Prostate gland (tissue), 2 donors: Measurements from ENCODE around the gene XCR1. TPM values are rescaled to one million over a fixed set of nuclear protein-coding genes. Genes with fewer than 3 reads are reported as not detected.

Experiments
- DNase-seq: peaks from one replicate; pipeline ENCODE4 v3.0.0-alpha.2; 2019; ENCODE audit warnings: low spot score
- H3K27ac ChIP-seq, 2 donors: fragments of 200-600 bp; sonication (generic); 2 replicates each; pipeline ENCODE4 v1.5.1; 2017 to 2019
- H3K27me3 ChIP-seq: fragments of 200-600 bp; sonication (generic); replicated peaks from 2 replicates; pipeline ENCODE4 v1.5.1; 2019; ENCODE audit not compliant: insufficient read depth
- H3K36me3 ChIP-seq, 2 donors: fragments of 200-600 bp; sonication (generic); 1 replicate in 1 of 2; 2 replicates in 1 of 2; pipeline versions ENCODE4 v1.5.1 to v1.8.1; 2017 to 2019
- H3K4me1 ChIP-seq: fragments of 200-600 bp; sonication (generic); replicated peaks from 2 replicates; pipeline ENCODE4 v1.5.1; 2019
- H3K4me3 ChIP-seq, 2 donors: fragments of 200-600 bp; sonication (generic); 2 replicates each; pipeline ENCODE4 v1.5.1; 2017 to 2019
- H3K9me3 ChIP-seq: fragments of 200-600 bp; sonication (generic); 2 replicates; pipeline ENCODE4 v1.5.1; 2017
- POLR2A ChIP-seq: fragments of 450-650 bp; IDR thresholded peaks from one replicate; pipeline ENCODE4 v1.6.1; 2016; ENCODE audit warnings: antibody characterized with exemption, mild to moderate bottlenecking
- POLR2AphosphoS5 ChIP-seq: sonication (generic); formaldehyde crosslinking; IDR thresholded peaks from one replicate; pipeline ENCODE4 v1.6.1; 2017; ENCODE audit warnings: antibody characterized with exemption
- WGBS: methylation state at CpG from one replicate; pipeline ENCODE4 v1.1.5; 2018; 5-methylcytosine and 5-hydroxymethylcytosine counted together
- intact Hi-C: fragments of 100-400 bp; cut with DNase I; formaldehyde crosslinking; loops from one replicate; pipeline ENCODE4 v1.14.2; 2022
- total RNA-seq, 2 donors: library from RNA; depleted of rRNA; stranded (reverse); fragments of >200 nt; gene quantifications; one replicate each; pipeline ENCODE4 v1.1.0, GENCODE V29; 2016
- TF ChIP-seq, protein P1 (sequence below), 4 experiments: fragments of 200-600 bp in 2 of 4; fragments of 450-650 bp in 2 of 4; sonication (generic) in 2 of 4; IDR thresholded peaks; 1 replicate in 3 of 4; 2 replicates in 1 of 4; pipeline ENCODE4 v1.5.1; 2016 to 2019; ENCODE audit warnings: antibody characterized with exemption in 4 of 4, mild to moderate bottlenecking in 2 of 4, moderate library complexity in 2 of 4

XCR1 gene
- total RNA-seq, 2 donors from 2014 or later: not detected

DNA sequence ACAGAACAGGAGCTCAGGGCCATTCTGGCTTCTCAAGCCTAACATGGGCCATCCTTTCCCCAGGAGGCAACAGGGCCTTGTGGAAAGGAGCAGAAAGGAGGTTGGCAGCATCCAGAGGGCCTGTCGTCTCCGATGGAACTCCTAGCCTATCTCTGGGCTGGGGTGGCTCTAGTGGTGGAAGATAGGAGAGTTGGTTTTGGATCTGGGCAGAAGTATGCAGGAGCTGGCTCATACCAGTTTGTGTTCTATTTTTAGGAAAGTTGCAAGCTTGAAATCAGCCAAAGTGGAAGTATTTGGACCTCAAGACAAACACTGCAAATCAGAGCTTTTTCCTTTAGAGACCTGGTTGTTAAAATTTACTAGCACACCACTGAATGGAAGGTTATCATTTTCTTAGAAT, 35.4 kb upstream of the XCR1 start:
- H3K4me1 ChIP-seq: no peaks in the 10 kb centered on the region
- H3K9me3 ChIP-seq: no peaks in the 10 kb centered on the region
- H3K4me3 ChIP-seq: no peak overlapping the region
- no peaks in the 10 kb centered on the region for H3K36me3 ChIP-seq
- H3K27ac ChIP-seq: no peak overlapping the region
- TF ChIP-seq POLR2A (no peak), POLR2AphosphoS5 (no peak)
- TF ChIP-seq, protein P1, sequence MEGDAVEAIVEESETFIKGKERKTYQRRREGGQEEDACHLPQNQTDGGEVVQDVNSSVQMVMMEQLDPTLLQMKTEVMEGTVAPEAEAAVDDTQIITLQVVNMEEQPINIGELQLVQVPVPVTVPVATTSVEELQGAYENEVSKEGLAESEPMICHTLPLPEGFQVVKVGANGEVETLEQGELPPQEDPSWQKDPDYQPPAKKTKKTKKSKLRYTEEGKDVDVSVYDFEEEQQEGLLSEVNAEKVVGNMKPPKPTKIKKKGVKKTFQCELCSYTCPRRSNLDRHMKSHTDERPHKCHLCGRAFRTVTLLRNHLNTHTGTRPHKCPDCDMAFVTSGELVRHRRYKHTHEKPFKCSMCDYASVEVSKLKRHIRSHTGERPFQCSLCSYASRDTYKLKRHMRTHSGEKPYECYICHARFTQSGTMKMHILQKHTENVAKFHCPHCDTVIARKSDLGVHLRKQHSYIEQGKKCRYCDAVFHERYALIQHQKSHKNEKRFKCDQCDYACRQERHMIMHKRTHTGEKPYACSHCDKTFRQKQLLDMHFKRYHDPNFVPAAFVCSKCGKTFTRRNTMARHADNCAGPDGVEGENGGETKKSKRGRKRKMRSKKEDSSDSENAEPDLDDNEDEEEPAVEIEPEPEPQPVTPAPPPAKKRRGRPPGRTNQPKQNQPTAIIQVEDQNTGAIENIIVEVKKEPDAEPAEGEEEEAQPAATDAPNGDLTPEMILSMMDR (IDR thresholded peaks at IDR 0.05): no peak
- intact Hi-C loops: no loop called here
- no peaks in the 10 kb centered on the region for H3K27me3 ChIP-seq
- 34% methylated on average over 2 of the region's 2 CpGs for WGBS
- DNase-seq: no peak

- Histone ChIP-seq H3K4me3 (no peak overlapping the region), H3K36me3 (no peaks in the 10 kb centered on the region), H3K4me1 (no peaks in the 10 kb centered on the region), H3K27me3 (no peaks in the 10 kb centered on the region), H3K9me3 (no peaks in the 10 kb centered on the region), H3K27ac (no peak overlapping the region)
- DNase-seq: no peak
- intact Hi-C loops: no loop called here
- TF ChIP-seq, protein P1 (IDR thresholded peaks at IDR 0.05): no peak
- TF ChIP-seq POLR2A (no peak), POLR2AphosphoS5 (no peak)
- 90% methylated on average over 3 of the region's 3 CpGs for WGBS
Observed at GRCh38 chr3:46061887-46062286, 34.6 kb upstream of the XCR1 start.

DNA sequence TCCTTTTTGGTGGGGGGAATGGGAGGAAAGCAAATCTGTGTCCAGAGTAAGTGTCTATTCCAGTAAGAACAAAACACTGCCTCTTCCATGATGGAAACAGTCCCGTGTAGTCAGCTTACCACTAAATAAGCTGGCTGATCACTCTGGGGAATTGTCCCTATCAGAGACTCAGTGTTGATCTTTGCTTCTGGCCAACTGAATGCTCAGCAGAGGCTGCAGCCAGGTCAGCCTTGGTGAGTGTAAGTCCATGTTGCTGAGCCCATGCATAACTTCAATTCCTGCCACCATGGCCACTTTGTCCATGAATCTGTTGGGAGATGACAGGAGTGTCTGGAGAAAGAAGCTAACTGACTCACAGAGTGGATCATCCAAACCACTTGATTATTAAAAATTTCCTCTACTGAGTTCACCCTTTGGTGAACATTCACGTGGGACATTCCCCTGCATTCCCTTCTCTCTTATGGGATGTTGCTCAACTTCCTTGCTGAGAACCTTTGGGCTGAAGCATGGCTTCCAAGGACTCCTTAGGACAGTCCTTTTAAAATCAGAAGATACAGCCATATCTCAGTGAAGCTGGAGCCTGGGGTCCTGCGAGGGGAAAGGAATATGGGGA, 33.9 kb upstream of the XCR1 start:
- no peaks in the 10 kb centered on the region for H3K27me3 ChIP-seq
- no peak overlapping the region for H3K4me3 ChIP-seq
- 95% methylated on average over 3 of the region's 3 CpGs for WGBS
- H3K27ac ChIP-seq: no peak overlapping the region
- intact Hi-C loops: no loop called here
- no peaks in the 10 kb centered on the region for H3K36me3 ChIP-seq
- no peaks in the 10 kb centered on the region for H3K4me1 ChIP-seq
- H3K9me3 ChIP-seq: no peaks in the 10 kb centered on the region
- TF ChIP-seq, protein P1 (IDR thresholded peaks at IDR 0.05): no peak
- TF ChIP-seq POLR2AphosphoS5 (no peak), POLR2A (no peak)
- DNase-seq: no peak

DNA sequence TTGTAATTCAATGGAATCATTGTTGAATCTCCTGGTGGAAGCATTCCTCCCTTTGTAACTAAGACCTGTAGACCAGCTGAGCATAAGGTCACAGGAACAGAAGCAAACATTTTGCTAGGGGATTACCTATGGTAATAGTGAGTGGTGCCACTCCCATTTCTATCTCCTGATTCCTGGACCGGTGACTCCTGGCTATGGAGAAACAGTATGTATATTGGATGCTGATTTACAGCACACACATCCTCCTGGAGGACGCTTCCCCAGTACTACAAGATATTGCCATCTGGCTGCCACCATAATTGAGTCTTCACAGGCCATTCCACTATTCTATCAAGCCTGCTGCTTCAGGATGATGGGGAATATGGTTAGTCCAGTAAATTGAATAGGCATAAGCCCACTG, 33.3 kb upstream of the XCR1 start:
- DNase-seq: no peak
- H3K9me3 ChIP-seq: no peaks in the 10 kb centered on the region
- no peak overlapping the region for H3K27ac ChIP-seq
- H3K27me3 ChIP-seq: no peaks in the 10 kb centered on the region
- TF ChIP-seq POLR2A (no peak), POLR2AphosphoS5 (no peak)
- TF ChIP-seq, protein P1 (IDR thresholded peaks at IDR 0.05): no peak
- WGBS: 70% methylated on average over 2 of the region's 2 CpGs
- intact Hi-C loops: no loop called here
- no peak overlapping the region for H3K4me3 ChIP-seq
- H3K36me3 ChIP-seq: no peaks in the 10 kb centered on the region
- no peaks in the 10 kb centered on the region for H3K4me1 ChIP-seq

- intact Hi-C loops: no loop called here
- Histone ChIP-seq H3K27me3 (no peaks in the 10 kb centered on the region), H3K36me3 (no peaks in the 10 kb centered on the region)
Observed at GRCh38 chr3:46059432-46059831, 32.1 kb upstream of the XCR1 start.

More at GRCh38 chr3:46059432-46059831, 32.1 kb upstream of the XCR1 start:
- H3K4me1 ChIP-seq: no peaks in the 10 kb centered on the region
- no peak overlapping the region for H3K4me3 ChIP-seq
- no peak for DNase-seq
- H3K9me3 ChIP-seq: no peaks in the 10 kb centered on the region
- TF ChIP-seq, protein P1 (IDR thresholded peaks at IDR 0.05): no peak
- no peak for TF ChIP-seq POLR2AphosphoS5
- TF ChIP-seq POLR2A: no peak
- 55% methylated on average over 3 of the region's 3 CpGs for WGBS
- no peak overlapping the region for H3K27ac ChIP-seq
